IMR-90 (cell line): Measurements from ENCODE around the gene PRR18. TPM values are rescaled to one million over a fixed set of nuclear protein-coding genes. Genes with fewer than 3 reads are reported as not detected.

Experiments used
- ATAC-seq: fragments of 200-7000 bp; cut with Tn5 transposase; 2 replicates; pipeline ENCODE4 v1.9.1; 2020; ENCODE audit warnings: low read depth, mild to moderate bottlenecking, moderate library complexity
- BruUV-seq: library from RNA; stranded (reverse); fragments of 400-500 nt; replicated peaks from 2 replicates; lab custom pipeline; 2021; lab: Mats Ljungman, UMichigan
- CTCF ChIA-PET: fragments of 300-600 bp; formaldehyde crosslinking; extraction: SDS; loops from one replicate; lab custom pipeline; 2021; ENCODE audit warnings: antibody characterized with exemption; lab: Yijun Ruan, JAX
- POLR2A ChIA-PET: fragments of 300-600 bp; sonication (Branson Sonifier 250); formaldehyde crosslinking; loops from one replicate; lab custom pipeline; 2022; ENCODE audit warnings: antibody characterized with exemption; ENCODE audit not compliant: unreplicated experiment; lab: Charles Lee
- DNase-seq: peaks from one replicate; pipeline ENCODE4 v3.0.0; 2013
- H2AFZ ChIP-seq: replicated peaks from 2 replicates; pipeline ENCODE3; 2013; ENCODE audit warnings: low read length, mild to moderate bottlenecking; ENCODE audit not compliant: poor library complexity
- H2AK5ac ChIP-seq: 2 replicates; pipeline ENCODE4 v1.6.1; 2013; ENCODE audit warnings: low read depth, low read length, inconsistent platforms
- H2AK9ac ChIP-seq: replicated peaks from 2 replicates; pipeline ENCODE3; 2013; ENCODE audit warnings: mild to moderate bottlenecking, low read depth, low read length, moderate library complexity; ENCODE audit not compliant: poor library complexity
- H2BK120ac ChIP-seq: 2 replicates; pipeline ENCODE4 v1.6.1; 2013; ENCODE audit warnings: low read depth, low read length, inconsistent platforms
- H2BK15ac ChIP-seq: 3 replicates; pipeline ENCODE4 v1.6.1; 2013; ENCODE audit warnings: low read depth, low read length, inconsistent platforms
- H2BK20ac ChIP-seq: 2 replicates; pipeline ENCODE4 v1.6.1; 2013; ENCODE audit warnings: low read depth, mild to moderate bottlenecking, inconsistent platforms, low read length, moderate library complexity
- H2BK5ac ChIP-seq: 2 replicates; pipeline ENCODE4 v1.6.1; 2013; ENCODE audit warnings: mild to moderate bottlenecking, low read depth, low read length, inconsistent platforms; ENCODE audit not compliant: poor library complexity, severe bottlenecking
- H3K14ac ChIP-seq: replicated peaks from 2 replicates; pipeline ENCODE4 v1.6.1; 2013; ENCODE audit warnings: low read depth, low read length, inconsistent platforms
- H3K18ac ChIP-seq: 2 replicates; pipeline ENCODE4 v1.6.1; 2013; ENCODE audit warnings: low read depth, low read length, control low read depth
- H3K23ac ChIP-seq: 2 replicates; pipeline ENCODE4 v1.6.1; 2013; ENCODE audit warnings: low read depth, low read length, inconsistent platforms
- H3K27ac ChIP-seq: 2 replicates; pipeline ENCODE4 v1.5.1; 2013; ENCODE audit warnings: mild to moderate bottlenecking, control low read depth, low read length; ENCODE audit not compliant: insufficient read depth
- H3K27me3 ChIP-seq: 2 replicates; pipeline ENCODE4 v1.6.1; 2013; ENCODE audit warnings: low read length; ENCODE audit not compliant: control insufficient read depth, insufficient read depth
- H3K36me3 ChIP-seq: 2 replicates; pipeline ENCODE4 v1.6.1; 2013; ENCODE audit warnings: low read length, mixed read lengths; ENCODE audit not compliant: control insufficient read depth, insufficient read depth
- H3K4ac ChIP-seq: 2 replicates; pipeline ENCODE4 v1.6.1; 2013; ENCODE audit warnings: low read depth, low read length, inconsistent platforms
- H3K4me1 ChIP-seq: 2 replicates; pipeline ENCODE4 v1.6.1; 2013; ENCODE audit warnings: low read length, mixed read lengths; ENCODE audit not compliant: control insufficient read depth, insufficient read depth
- H3K4me2 ChIP-seq: 2 replicates; pipeline ENCODE4 v1.6.1; 2013; ENCODE audit warnings: low read depth, mild to moderate bottlenecking, control low read depth, low read length, moderate library complexity
- H3K4me3 ChIP-seq: 2 replicates; pipeline ENCODE4 v1.5.1; 2013; ENCODE audit warnings: low read depth, mild to moderate bottlenecking, control low read depth, low read length, moderate library complexity; ENCODE audit not compliant: insufficient read depth
- H3K56ac ChIP-seq: 2 replicates; pipeline ENCODE4 v1.6.1; 2013; ENCODE audit warnings: low read length, inconsistent platforms; ENCODE audit not compliant: insufficient read depth; ENCODE audit errors: extremely low read depth
- H3K79me1 ChIP-seq, 2 experiments: 2 replicates each; pipeline ENCODE4 v1.6.1; 2013; ENCODE audit warnings: low read length in 2 of 2, inconsistent platforms in 1 of 2, low read depth in 1 of 2
- H3K9ac ChIP-seq: 2 replicates; pipeline ENCODE4 v1.6.1; 2013; ENCODE audit warnings: low read depth, low read length, control low read depth
- H3K9me1 ChIP-seq: 2 replicates; pipeline ENCODE4 v1.6.1; 2013; ENCODE audit warnings: low read length, inconsistent platforms; ENCODE audit not compliant: insufficient read depth
- H3K9me3 ChIP-seq: 2 replicates; pipeline ENCODE4 v1.6.1; 2013; ENCODE audit warnings: low read length; ENCODE audit not compliant: control insufficient read depth, insufficient read depth
- H4K20me1 ChIP-seq: 2 replicates; pipeline ENCODE4 v1.6.1; 2013; ENCODE audit warnings: low read length, inconsistent platforms; ENCODE audit not compliant: insufficient read depth
- H4K5ac ChIP-seq: 2 replicates; pipeline ENCODE4 v1.6.1; 2013; ENCODE audit warnings: mild to moderate bottlenecking, low read depth, low read length, control low read depth
- H4K8ac ChIP-seq, 2 experiments: 2 replicates each; pipeline ENCODE4 v1.6.1; 2013; ENCODE audit warnings: low read depth in 2 of 2, low read length in 2 of 2, control low read depth in 1 of 2, inconsistent platforms in 1 of 2
- H4K91ac ChIP-seq: 2 replicates; pipeline ENCODE4 v1.6.1; 2013; ENCODE audit warnings: low read depth, low read length, inconsistent platforms; ENCODE audit not compliant: insufficient read depth
- BHLHE40 ChIP-seq: fragments of 150-350 bp; IDR thresholded peaks from 2 replicates; pipeline ENCODE4 v1.6.1; 2016; ENCODE audit warnings: mild to moderate bottlenecking, low read depth, low read length
- CEBPB ChIP-seq: IDR thresholded peaks from 2 replicates; pipeline ENCODE4 v1.6.1; 2012; ENCODE audit warnings: low read depth, low read length, improper control_type of control experiment
- CHD1 ChIP-seq: IDR thresholded peaks from 2 replicates; pipeline ENCODE4 v1.6.1; 2012; ENCODE audit warnings: low read depth, low read length, improper control_type of control experiment
- CTCF ChIP-seq: conservative IDR thresholded peaks from 2 replicates; pipeline ENCODE4 v1.5.1; 2012; ENCODE audit warnings: mild to moderate bottlenecking, low read depth, low read length, improper control_type of control experiment
- ELK1 ChIP-seq: fragments of 150-350 bp; IDR thresholded peaks from 2 replicates; pipeline ENCODE4 v1.6.1; 2016; ENCODE audit warnings: low read depth, mild to moderate bottlenecking, low read length, moderate library complexity, borderline replicate concordance
- FOS ChIP-seq: fragments of 150-350 bp; IDR thresholded peaks from 2 replicates; pipeline ENCODE4 v1.6.1; 2016; ENCODE audit warnings: low read depth, low read length
- MAFK ChIP-seq: IDR thresholded peaks from 2 replicates; pipeline ENCODE4 v1.6.1; 2012; ENCODE audit warnings: low read depth, low read length, improper control_type of control experiment
- MAZ ChIP-seq: IDR thresholded peaks from 2 replicates; pipeline ENCODE4 v1.6.1; 2012; ENCODE audit warnings: low read depth, mild to moderate bottlenecking, low read length, improper control_type of control experiment, moderate library complexity, borderline replicate concordance
- MXI1 ChIP-seq: IDR thresholded peaks from 2 replicates; pipeline ENCODE4 v1.6.1; 2012; ENCODE audit warnings: low read depth, mild to moderate bottlenecking, low read length, moderate library complexity, borderline replicate concordance
- NFE2L2 ChIP-seq: fragments of 150-350 bp; IDR thresholded peaks from 2 replicates; pipeline ENCODE4 v1.6.1; 2016; ENCODE audit warnings: low read depth, mild to moderate bottlenecking, low read length
- POLR2A ChIP-seq: IDR thresholded peaks from 2 replicates; pipeline ENCODE4 v1.6.1; 2012; ENCODE audit warnings: mild to moderate bottlenecking, low read depth, low read length
- RAD21 ChIP-seq: IDR thresholded peaks from 2 replicates; pipeline ENCODE4 v1.6.1; 2012; ENCODE audit warnings: low read length, improper control_type of control experiment
- RCOR1 ChIP-seq: IDR thresholded peaks from 2 replicates; pipeline ENCODE4 v1.6.1; 2012; ENCODE audit warnings: mild to moderate bottlenecking, low read length, improper control_type of control experiment; ENCODE audit not compliant: insufficient replicate concordance
- RFX5 ChIP-seq: IDR thresholded peaks from 2 replicates; pipeline ENCODE4 v1.8.0; 2012; ENCODE audit warnings: low read depth, mild to moderate bottlenecking, low read length, moderate library complexity
- SMC3 ChIP-seq: fragments of 150-350 bp; IDR thresholded peaks from 2 replicates; pipeline ENCODE4 v1.6.1; 2016; ENCODE audit warnings: low read depth, mild to moderate bottlenecking, antibody characterized with exemption, low read length, moderate library complexity
- USF2 ChIP-seq: fragments of 150-350 bp; IDR thresholded peaks from 2 replicates; pipeline ENCODE4 v1.6.1; 2017; ENCODE audit warnings: mild to moderate bottlenecking, antibody characterized with exemption, low read length, low read depth
- WGBS, 2 experiments: methylation state at CpG; one replicate each; pipeline versions ENCODE4 v1.1.5 to v1.1.7; 2013; ENCODE audit warnings: missing lambda C conversion rate in 2 of 2; ENCODE audit not compliant: insufficient read length in 1 of 2; ENCODE audit errors: extremely low coverage in 2 of 2; 5-methylcytosine and 5-hydroxymethylcytosine counted together
- dilution Hi-C: fragments of 300-500 bp; cut with HindIII; formaldehyde crosslinking; loops from one replicate; pipeline ENCODE4 v1.14.3; 2018; ENCODE audit warnings: low sequenced_read_pairs; ENCODE audit not compliant: unreplicated experiment
- in situ Hi-C: fragments of 300-500 bp; cut with MboI; formaldehyde crosslinking; loops from 3 replicates; pipeline ENCODE4 v1.14.3; 2019; ENCODE audit warnings: low sequenced_read_pairs, inconsistent platforms, mixed read lengths
- intact Hi-C: fragments of 100-400 bp; cut with micrococcal nuclease; formaldehyde crosslinking; loops from 2 replicates; pipeline ENCODE4 v1.10.0; 2022
- polyA plus RNA-seq, 3 experiments: library from polyadenylated mRNA; depleted of rRNA; stranded (reverse); fragments of >200 nt; gene quantifications; 2 replicates each; pipeline ENCODE4 v1.2.3, GENCODE V29; 2012; ENCODE audit warnings: low replicate concordance in 1 of 3
- total RNA-seq: library from RNA; depleted of rRNA; stranded (reverse); fragments of >200 nt; gene quantifications from 2 replicates; pipeline ENCODE4 v1.2.3, GENCODE V29; 2012

The PRR18 gene
- total and polyA plus RNA-seq, 2 of the 4 experiments (the other 2 are of a cell fraction), result not detected

GRCh38 chr6:166341464-166341863, 33.3 kb upstream of the PRR18 start:
- no peak overlapping the region for H3K18ac ChIP-seq
- H2AFZ ChIP-seq, result no peak overlapping the region
- H4K20me1 ChIP-seq, result peaks cover 44% of the 10 kb centered on the region
- H3K4me1 ChIP-seq, result no peaks in the 10 kb centered on the region; the same call in 1 of the 2 replicates
- 65% methylated on average over 7 of the region's 7 CpGs; no CpG with 5 or more reads in 1 of the 2 experiments for WGBS, 2 experiments
- DNase-seq, result no peak
- no peaks in the 10 kb centered on the region for H3K9me3 ChIP-seq
- no peak overlapping the region for H3K23ac ChIP-seq
- peaks cover 10% of the 10 kb centered on the region for H3K36me3 ChIP-seq
- intact Hi-C loops, result no loop called here
- ATAC-seq, result no peak
- CTCF ChIA-PET, result interaction anchor here (0.7 kb wide), 1 partner anchor 15 kb away, joined by 5 read pairs; no protein-coding TSS in a partner anchor
- peaks cover 12% of the 10 kb centered on the region for H3K9me1 ChIP-seq
- H4K91ac ChIP-seq, result no peak overlapping the region
- no peak overlapping the region for H3K14ac ChIP-seq
- H2BK20ac ChIP-seq, result no peak overlapping the region
- TSS peak; percentile 60 for BruUV-seq
- H3K27ac ChIP-seq, result no peak overlapping the region
- peaks cover 12 to 60% of the 10 kb centered on the region in 2 experiments; a peak in 3 of 4 replicates for H3K79me1 ChIP-seq
- peak overlapping the region; percentile 87; the same call in 1 of the 2 replicates for H3K9ac ChIP-seq
- TF ChIP-seq CHD1, result no peak
- no peak for TF ChIP-seq MXI1
- TF ChIP-seq POLR2A, result no peak
- TF ChIP-seq CTCF, result no peak
- TF ChIP-seq MAFK, result no peak
- TF ChIP-seq USF2, result no peak
- no peak for TF ChIP-seq BHLHE40
- no peak for TF ChIP-seq CEBPB
- TF ChIP-seq RFX5, result no peak
- no peak for TF ChIP-seq RCOR1
- TF ChIP-seq FOS, result no peak
- TF ChIP-seq MAZ, result no peak
- no peak for TF ChIP-seq RAD21
- no peak for TF ChIP-seq ELK1
- no peak for TF ChIP-seq SMC3
- TF ChIP-seq NFE2L2, result no peak
- H2AK9ac ChIP-seq, result no peak overlapping the region
- H3K4ac ChIP-seq, result no peak overlapping the region
- POLR2A ChIA-PET, result no interaction called here
- dilution Hi-C loops, result no loop called here
- no peak overlapping the region for H2AK5ac ChIP-seq
- H3K4me2 ChIP-seq, result peak overlapping the region; percentile 80
- no peaks in the 10 kb centered on the region; the same call in 1 of the 2 replicates for H3K27me3 ChIP-seq
- H2BK120ac ChIP-seq, result no peak overlapping the region
- H3K4me3 ChIP-seq, result peak overlapping the region; percentile 82
- no peak overlapping the region for H2BK5ac ChIP-seq
- H2BK15ac ChIP-seq, result no peak overlapping the region
- no peak overlapping the region for H3K56ac ChIP-seq
- no peak overlapping the region for H4K8ac ChIP-seq
- no peak overlapping the region for H4K5ac ChIP-seq
- in situ Hi-C loops, result no loop called here
